Testis (tissue), 2 donors: Measurements from ENCODE around the gene TMEM107.

Source experiments
- CTCF ChIP-seq, 3 experiments: fragments of 450-650 bp in 2 of 3; fragments of 200-600 bp in 1 of 3; sonication (generic) in 1 of 3; IDR thresholded peaks; one replicate each; pipeline ENCODE4 v1.5.1; 2016 to 2019; ENCODE audit warnings: antibody characterized with exemption in 3 of 3, mild to moderate bottlenecking in 2 of 3, moderate library complexity in 1 of 3
- POLR2A ChIP-seq: fragments of 450-650 bp; IDR thresholded peaks from one replicate; pipeline ENCODE4 v1.6.1; 2017; ENCODE audit warnings: antibody characterized with exemption, mild to moderate bottlenecking, moderate library complexity

- TF ChIP-seq CTCF (IDR thresholded peaks at IDR 0.05) (no peak), POLR2A (peak; percentile 6)
These were observed 13.7 kb upstream of the TMEM107 start, which contains the start of gene BORCS6 for GRCh38 chr17:8189711-8190477.
